ENCODE data around the gene APOO. TPM values are rescaled to one million over a fixed set of nuclear protein-coding genes. Genes with fewer than 3 reads are reported as not detected.

Gene APOO
- total RNA-seq, 6 donors from 2014 or later, result 0.89 to 15.0 (median 12.0) TPM

- TF ChIP-seq CTCF (IDR thresholded peaks at IDR 0.05), result no peak
- TF ChIP-seq POLR2A (IDR thresholded peaks at IDR 0.05), result no peak
- TF ChIP-seq POLR2AphosphoS5 (IDR thresholded peaks at IDR 0.05), result no peak
- no peak for TF ChIP-seq EP300 (IDR thresholded peaks at IDR 0.05)
- no peaks in the 10 kb centered on the region for H3K36me3 ChIP-seq
- no peaks in the 10 kb centered on the region for H3K4me1 ChIP-seq
- H3K9me3 ChIP-seq, result no peaks in the 10 kb centered on the region
- ATAC-seq (ENCODE audit: low FRiP score in 2 of 2) (no peak), DNase-seq (no peak)
- no peak overlapping the region for H3K4me3 ChIP-seq
- no peak overlapping the region for H3K27ac ChIP-seq
- no peaks in the 10 kb centered on the region for H3K27me3 ChIP-seq
- WGBS, 2 donors, result 85 to 100% methylated on average over 2 of the region's 2 CpGs
Measured at GRCh38 chrX:23821847-23822246, 85.9 kb downstream of the APOO start.

- H3K36me3 ChIP-seq, result no peaks in the 10 kb centered on the region
- H3K27me3 ChIP-seq, result no peaks in the 10 kb centered on the region
- no peaks in the 10 kb centered on the region for H3K9me3 ChIP-seq
- no peak overlapping the region for H3K4me3 ChIP-seq
- DNase-seq (no peak), ATAC-seq (ENCODE audit: low FRiP score in 2 of 2) (no peak)
- WGBS, 2 donors, result 88 to 91% methylated on average over 6 of the region's 6 CpGs
- TF ChIP-seq POLR2AphosphoS5 (IDR thresholded peaks at IDR 0.05) (no peak), POLR2A (IDR thresholded peaks at IDR 0.05) (no peak), CTCF (IDR thresholded peaks at IDR 0.05) (no peak), EP300 (IDR thresholded peaks at IDR 0.05) (no peak)
- no peak overlapping the region for H3K27ac ChIP-seq
- H3K4me1 ChIP-seq, result no peaks in the 10 kb centered on the region
Measured at GRCh38 chrX:23820235-23820782, 87.4 kb downstream of the APOO start.

- no peaks in the 10 kb centered on the region for H3K36me3 ChIP-seq
- no peaks in the 10 kb centered on the region for H3K4me1 ChIP-seq
- 84 to 89% methylated on average over 10 of the region's 10 CpGs for WGBS, 2 donors
- H3K4me3 ChIP-seq, result no peak overlapping the region
- DNase-seq (no peak), ATAC-seq (ENCODE audit: low FRiP score in 2 of 2) (no peak)
- H3K9me3 ChIP-seq, result no peaks in the 10 kb centered on the region
- H3K27me3 ChIP-seq, result no peaks in the 10 kb centered on the region
- H3K27ac ChIP-seq, result no peak overlapping the region
- TF ChIP-seq POLR2A (IDR thresholded peaks at IDR 0.05), result no peak
- no peak for TF ChIP-seq POLR2AphosphoS5 (IDR thresholded peaks at IDR 0.05)
- no peak for TF ChIP-seq CTCF (IDR thresholded peaks at IDR 0.05)
- TF ChIP-seq EP300 (IDR thresholded peaks at IDR 0.05), result no peak
Measured at GRCh38 chrX:23819385-23820234, 88.1 kb downstream of the APOO start.

GRCh38 chrX:23817979-23818336, 89.8 kb downstream of the APOO start:
- Histone ChIP-seq H3K4me1 (no peaks in the 10 kb centered on the region), H3K27ac (no peak overlapping the region), H3K9me3 (peaks cover 0 to 6% (median 0%) of the 10 kb centered on the region in 4 donors), H3K27me3 (no peaks in the 10 kb centered on the region), H3K36me3 (no peaks in the 10 kb centered on the region), H3K4me3 (no peak overlapping the region)
- WGBS, 2 donors, result 80 to 92% methylated on average over 3 of the region's 3 CpGs
- DNase-seq (no peak), ATAC-seq (ENCODE audit: low FRiP score in 2 of 2) (no peak)
- TF ChIP-seq EP300 (IDR thresholded peaks at IDR 0.05) (no peak), POLR2AphosphoS5 (IDR thresholded peaks at IDR 0.05) (no peak), POLR2A (IDR thresholded peaks at IDR 0.05) (no peak), CTCF (IDR thresholded peaks at IDR 0.05) (no peak)

Measured in upper lobe of left lung (tissue), 6 donors.